Keratinocyte (primary cell): ENCODE data around the gene RAP2A. TPM values are rescaled to one million over a fixed set of nuclear protein-coding genes. Genes with fewer than 3 reads are reported as not detected.

Experiments
- DNase-seq: peaks from one replicate; pipeline ENCODE4 v3.0.0-alpha.2; 2011; ENCODE audit warnings: low read depth, missing footprints, low spot score
- FAIRE-seq: peaks from 2 replicates; lab custom pipeline; 2011; peaks lifted over from hg19 to GRCh38; lab: Jason Lieb, UNC
- H2AFZ ChIP-seq: 2 replicates; pipeline ENCODE4 v1.6.0; 2012; ENCODE audit warnings: low read length, control low read depth, inconsistent platforms; ENCODE audit not compliant: control insufficient read depth
- H3K27ac ChIP-seq: 2 replicates; pipeline ENCODE4 v1.5.1; 2011; ENCODE audit warnings: low read length; ENCODE audit not compliant: control insufficient read depth, insufficient read depth
- H3K27me3 ChIP-seq: 3 replicates; pipeline ENCODE4 v1.6.0; 2011; ENCODE audit warnings: low read length; ENCODE audit not compliant: control insufficient read depth, insufficient read depth; ENCODE audit errors: extremely low read depth
- H3K36me3 ChIP-seq, 2 experiments: 2 replicates in 1 of 2; 3 replicates in 1 of 2; pipeline ENCODE4 v1.5.1; 2011; ENCODE audit warnings: low read length in 2 of 2, mild to moderate bottlenecking in 1 of 2; ENCODE audit not compliant: control insufficient read depth in 2 of 2, insufficient read depth in 2 of 2; ENCODE audit errors: extremely low read depth in 1 of 2
- H3K4me1 ChIP-seq: 3 replicates; pipeline ENCODE4 v1.5.1; 2011; ENCODE audit warnings: low read length; ENCODE audit not compliant: control insufficient read depth, insufficient read depth; ENCODE audit errors: extremely low read depth
- H3K4me2 ChIP-seq: 3 replicates; pipeline ENCODE4 v1.6.0; 2011; ENCODE audit warnings: low read depth, low read length; ENCODE audit not compliant: control insufficient read depth, insufficient read depth; ENCODE audit errors: extremely low read depth
- H3K4me3 ChIP-seq, 3 experiments: fragments of 200-600 bp in 1 of 3; sonication (generic) in 1 of 3; 2 replicates in 2 of 3; 3 replicates in 1 of 3; pipeline ENCODE4 v1.5.1; 2011 to 2016; ENCODE audit warnings: low read length in 3 of 3, mild to moderate bottlenecking in 3 of 3, control low read depth in 2 of 3, inconsistent platforms in 1 of 3, low read depth in 1 of 3, mixed read lengths in 1 of 3, mixed run types in 1 of 3, moderate library complexity in 1 of 3; ENCODE audit not compliant: control insufficient read depth in 2 of 3, insufficient read depth in 2 of 3; ENCODE audit errors: extremely low read depth in 1 of 3
- H3K79me2 ChIP-seq: 2 replicates; pipeline ENCODE4 v1.6.0; 2012; ENCODE audit warnings: low read length; ENCODE audit not compliant: control insufficient read depth, insufficient read depth
- H3K9ac ChIP-seq: 3 replicates; pipeline ENCODE4 v1.6.0; 2011; ENCODE audit warnings: low read length; ENCODE audit not compliant: control insufficient read depth, insufficient read depth; ENCODE audit errors: extremely low read depth
- H3K9me1 ChIP-seq: 3 replicates; pipeline ENCODE4 v1.6.0; 2011; ENCODE audit warnings: low read length; ENCODE audit not compliant: control insufficient read depth, insufficient read depth; ENCODE audit errors: extremely low read depth
- H3K9me3 ChIP-seq: 2 replicates; pipeline ENCODE4 v1.5.1; 2012; ENCODE audit warnings: low read depth, low read length; ENCODE audit not compliant: control insufficient read depth
- H4K20me1 ChIP-seq: 3 replicates; pipeline ENCODE4 v1.6.0; 2011; ENCODE audit warnings: low read length; ENCODE audit not compliant: control insufficient read depth, insufficient read depth; ENCODE audit errors: extremely low read depth
- EZH2 ChIP-seq: IDR thresholded peaks from one replicate; pipeline ENCODE4 v1.6.1; 2012; ENCODE audit warnings: inconsistent platforms, mild to moderate bottlenecking, low read length, moderate library complexity
- dilution Hi-C: fragments of 300-500 bp; cut with MboI; formaldehyde crosslinking; loops from one replicate; pipeline ENCODE4 v1.7.0; 2020; ENCODE audit warnings: low sequenced_read_pairs; ENCODE audit not compliant: extremely low pct_ligation_motif_present
- polyA plus RNA-seq, 5 experiments: library from polyadenylated mRNA; depleted of rRNA in 3 of 5; stranded (reverse) in 3 of 5; stranded (forward) in 1 of 5; unstranded in 1 of 5; fragments of >200 nt; gene quantifications; 1 replicate in 1 of 5; 2 replicates in 3 of 5; 3 replicates in 1 of 5; pipeline versions ENCODE4 v1.2.1 to v1.2.3, GENCODE V29; 2011 to 2012; ENCODE audit warnings: missing spikeins in 2 of 5, low read depth in 1 of 5, low replicate concordance in 1 of 5
- TF ChIP-seq, protein P1 (sequence below), 3 experiments: IDR thresholded peaks in 1 of 3; conservative IDR thresholded peaks in 1 of 3; optimal IDR thresholded peaks in 1 of 3; 2 replicates in 2 of 3; 3 replicates in 1 of 3; pipeline versions ENCODE3 to v1.5.1; 2011; ENCODE audit warnings: low read length in 3 of 3, mild to moderate bottlenecking in 3 of 3, moderate library complexity in 2 of 3, control low read depth in 1 of 3, inconsistent platforms in 1 of 3; ENCODE audit not compliant: insufficient read depth in 2 of 3; ENCODE audit errors: extremely low read depth in 1 of 3

Gene RAP2A
- polyA plus RNA-seq, 1 donor (not counting 4 experiments of a cell fraction or from before 2014, with no cell fraction given): 19.0 TPM

DNA sequence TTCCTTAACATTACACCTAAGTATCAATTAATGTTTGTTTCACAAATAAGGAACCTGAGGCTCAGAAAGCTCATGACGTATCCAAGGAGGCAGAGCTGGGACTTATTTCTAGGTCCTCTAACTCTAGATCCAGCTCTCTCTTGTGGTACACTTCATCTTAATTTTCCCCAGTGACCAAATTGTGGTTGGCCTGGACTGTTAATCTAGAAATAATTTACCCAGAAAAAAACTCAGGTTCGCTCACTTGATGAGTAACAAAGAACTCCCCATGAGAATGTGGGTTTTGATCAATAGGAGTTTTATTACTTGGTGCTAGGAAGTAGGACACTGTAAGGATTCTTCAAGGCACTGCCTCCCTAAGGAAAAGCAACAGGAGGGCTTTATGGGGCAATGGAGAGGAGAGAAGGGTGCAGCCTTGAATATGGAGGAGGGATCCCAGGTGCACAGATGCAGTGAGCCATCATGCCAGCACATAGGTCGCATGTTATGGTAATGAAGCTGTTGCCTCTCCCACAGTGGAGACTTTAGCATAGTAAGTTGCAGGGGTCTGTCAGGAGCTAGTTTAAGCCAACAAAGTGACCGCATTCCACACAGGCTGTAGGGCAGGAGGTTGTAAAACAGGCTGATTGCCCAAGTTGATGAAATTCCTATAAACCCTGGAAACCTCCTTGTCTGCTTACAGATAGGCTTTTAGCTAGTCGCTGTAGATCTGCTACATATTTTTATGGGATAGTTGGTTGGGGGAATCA, 14.7 kb downstream of the RAP2A start:
- peaks cover 36% of the 10 kb centered on the region for H3K79me2 ChIP-seq
- H3K27ac ChIP-seq: no peak overlapping the region
- FAIRE-seq (no peak), DNase-seq (no peak)
- H2AFZ ChIP-seq: no peak overlapping the region
- no peak overlapping the region for H3K9ac ChIP-seq
- H3K27me3 ChIP-seq: no peaks in the 10 kb centered on the region
- no peak for TF ChIP-seq EZH2
- no peak overlapping the region for H3K4me2 ChIP-seq
- no peaks in the 10 kb centered on the region for H3K4me1 ChIP-seq
- dilution Hi-C loops: no loop called here
- no peaks in the 10 kb centered on the region for H3K9me1 ChIP-seq
- H3K36me3 ChIP-seq: peaks cover 3% of the 10 kb centered on the region in 2 experiments
- H3K9me3 ChIP-seq: no peaks in the 10 kb centered on the region
- H4K20me1 ChIP-seq: no peaks in the 10 kb centered on the region
- H3K4me3 ChIP-seq: no peak overlapping the region

DNA sequence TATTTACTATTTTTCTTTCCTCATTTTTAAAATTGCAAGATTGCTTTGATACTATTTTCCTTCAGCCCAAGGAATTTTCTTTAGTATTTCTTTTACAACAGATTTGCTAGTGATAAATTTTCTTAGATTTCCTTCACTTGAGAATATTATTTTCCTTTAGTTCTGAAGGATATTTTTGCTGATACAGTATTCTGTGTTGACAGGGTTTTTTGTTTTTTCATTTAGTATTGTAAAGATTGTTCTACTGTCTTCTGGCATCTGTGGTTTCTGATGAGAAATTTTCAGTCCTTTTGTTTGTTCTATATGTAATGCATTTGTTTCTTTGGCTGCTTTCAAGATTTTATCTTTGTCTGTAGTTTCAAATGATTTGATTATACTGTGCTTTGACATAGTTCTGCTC, 20.7 kb downstream of the RAP2A start:
- no peak overlapping the region for H3K27ac ChIP-seq
- no peak for DNase-seq
- dilution Hi-C loops: no loop called here
- H3K9ac ChIP-seq: no peak overlapping the region
- H3K4me3 ChIP-seq: no peak overlapping the region
- H3K4me2 ChIP-seq: no peak overlapping the region
- no peaks in the 10 kb centered on the region for H3K4me1 ChIP-seq
- H4K20me1 ChIP-seq: no peaks in the 10 kb centered on the region
- FAIRE-seq: no peak
- H3K36me3 ChIP-seq: peaks cover 1 to 3% of the 10 kb centered on the region in 2 experiments
- peaks cover 34% of the 10 kb centered on the region for H3K79me2 ChIP-seq
- no peaks in the 10 kb centered on the region for H3K9me3 ChIP-seq
- H2AFZ ChIP-seq: no peak overlapping the region
- no peak for TF ChIP-seq EZH2
- TF ChIP-seq, protein P1, sequence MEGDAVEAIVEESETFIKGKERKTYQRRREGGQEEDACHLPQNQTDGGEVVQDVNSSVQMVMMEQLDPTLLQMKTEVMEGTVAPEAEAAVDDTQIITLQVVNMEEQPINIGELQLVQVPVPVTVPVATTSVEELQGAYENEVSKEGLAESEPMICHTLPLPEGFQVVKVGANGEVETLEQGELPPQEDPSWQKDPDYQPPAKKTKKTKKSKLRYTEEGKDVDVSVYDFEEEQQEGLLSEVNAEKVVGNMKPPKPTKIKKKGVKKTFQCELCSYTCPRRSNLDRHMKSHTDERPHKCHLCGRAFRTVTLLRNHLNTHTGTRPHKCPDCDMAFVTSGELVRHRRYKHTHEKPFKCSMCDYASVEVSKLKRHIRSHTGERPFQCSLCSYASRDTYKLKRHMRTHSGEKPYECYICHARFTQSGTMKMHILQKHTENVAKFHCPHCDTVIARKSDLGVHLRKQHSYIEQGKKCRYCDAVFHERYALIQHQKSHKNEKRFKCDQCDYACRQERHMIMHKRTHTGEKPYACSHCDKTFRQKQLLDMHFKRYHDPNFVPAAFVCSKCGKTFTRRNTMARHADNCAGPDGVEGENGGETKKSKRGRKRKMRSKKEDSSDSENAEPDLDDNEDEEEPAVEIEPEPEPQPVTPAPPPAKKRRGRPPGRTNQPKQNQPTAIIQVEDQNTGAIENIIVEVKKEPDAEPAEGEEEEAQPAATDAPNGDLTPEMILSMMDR (optimal IDR thresholded peaks at IDR 0.05 in 1 of 3, IDR thresholded peaks at IDR 0.05 in 1 of 3, conservative IDR thresholded peaks at IDR 0.05 in 1 of 3; ENCODE audit: extremely low read depth in 1 of 3, insufficient read depth in 2 of 3, low read length in 3 of 3): no peak
- no peaks in the 10 kb centered on the region for H3K9me1 ChIP-seq
- H3K27me3 ChIP-seq: no peaks in the 10 kb centered on the region

DNA sequence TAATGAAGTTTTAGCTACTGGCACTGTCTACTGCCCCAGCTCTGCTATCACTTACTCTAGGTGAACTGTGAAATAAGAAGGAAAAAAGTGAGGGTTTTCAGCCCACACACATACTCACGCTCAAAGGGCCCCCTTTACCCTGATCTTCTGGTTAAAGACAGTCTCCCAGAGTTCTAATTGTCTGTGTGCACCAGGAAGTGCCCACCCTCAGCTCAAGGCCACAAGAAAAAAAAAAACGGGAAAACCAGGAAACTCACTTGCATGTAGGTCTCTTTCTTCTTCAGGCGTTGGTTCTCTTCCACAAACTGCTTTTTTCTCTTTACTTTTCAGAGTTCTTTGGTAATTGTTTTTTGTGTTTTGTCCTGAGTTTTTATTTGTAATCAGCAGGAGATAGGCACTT, 22.1 kb downstream of the RAP2A start:
- TF ChIP-seq, protein P1 (optimal IDR thresholded peaks at IDR 0.05 in 1 of 3, IDR thresholded peaks at IDR 0.05 in 1 of 3, conservative IDR thresholded peaks at IDR 0.05 in 1 of 3; ENCODE audit: extremely low read depth in 1 of 3, insufficient read depth in 2 of 3, low read length in 3 of 3): no peak
- TF ChIP-seq EZH2: no peak
- no peaks in the 10 kb centered on the region for H3K4me1 ChIP-seq
- H3K9me1 ChIP-seq: no peaks in the 10 kb centered on the region
- H3K27ac ChIP-seq: no peak overlapping the region
- H3K79me2 ChIP-seq: peaks cover 38% of the 10 kb centered on the region
- no peak overlapping the region for H2AFZ ChIP-seq
- H3K9me3 ChIP-seq: no peaks in the 10 kb centered on the region
- dilution Hi-C loops: no loop called here
- H3K36me3 ChIP-seq: peaks cover 1 to 3% of the 10 kb centered on the region in 2 experiments
- no peak overlapping the region for H3K4me3 ChIP-seq
- DNase-seq: no peak
- no peak overlapping the region for H3K9ac ChIP-seq
- no peak for FAIRE-seq
- H3K27me3 ChIP-seq: no peaks in the 10 kb centered on the region
- no peak overlapping the region for H3K4me2 ChIP-seq
- H4K20me1 ChIP-seq: no peaks in the 10 kb centered on the region
